AG04450 (cell line): Measurements from ENCODE around the gene ESR1. TPM values are rescaled to one million over a fixed set of nuclear protein-coding genes. Genes with fewer than 3 reads are reported as not detected.

Source experiments
- CTCF ChIA-PET: fragments of 300-600, 350-600 bp; formaldehyde crosslinking; extraction: SDS; loops from one replicate; lab custom pipeline; 2022; ENCODE audit warnings: antibody characterized with exemption, inconsistent platforms; lab: Charles Lee
- POLR2A ChIA-PET: fragments of 350-600 bp; formaldehyde crosslinking; extraction: SDS; loops from one replicate; lab custom pipeline; 2021; ENCODE audit warnings: antibody characterized with exemption, inconsistent platforms; lab: Yijun Ruan, JAX
- DNase-seq: peaks from one replicate; pipeline ENCODE4 v3.0.0-alpha.2; 2011; ENCODE audit warnings: low read depth, low spot score
- H3K27ac ChIP-seq: one replicate; pipeline ENCODE4 v1.5.1; 2012; ENCODE audit warnings: low read depth, low read length, control low read depth
- H3K27me3 ChIP-seq: one replicate; pipeline ENCODE4 v1.6.0; 2012; ENCODE audit warnings: low read length; ENCODE audit not compliant: control insufficient read depth, insufficient read depth
- H3K4me3 ChIP-seq: 2 replicates; pipeline ENCODE4 v1.5.1; 2011; ENCODE audit warnings: mild to moderate bottlenecking, low read depth, low read length, control low read depth
- H3K9me3 ChIP-seq: 2 replicates; pipeline ENCODE4 v1.5.1; 2012; ENCODE audit warnings: low read length; ENCODE audit not compliant: control insufficient read depth, insufficient read depth
- CTCF ChIP-seq: IDR thresholded peaks from 2 replicates; pipeline ENCODE4 v1.5.1; 2011; ENCODE audit warnings: low read depth, low read length, control low read depth, inconsistent platforms
- polyA plus RNA-seq: library from polyadenylated mRNA; depleted of rRNA; stranded (reverse); fragments of >200 nt; gene quantifications from 2 replicates; pipeline ENCODE4 v1.2.3, GENCODE V29; 2011

ESR1 gene
- polyA plus RNA-seq, 1 experiment = 0.02 TPM

- Histone ChIP-seq H3K27ac (no peak overlapping the region), H3K27me3 (peaks cover 26% of the 10 kb centered on the region), H3K4me3 (no peak overlapping the region), H3K9me3 (no peaks in the 10 kb centered on the region; the same call in 1 of the 2 replicates)
- no peak for TF ChIP-seq CTCF
- ChIA-PET CTCF (no interaction called here), POLR2A (no interaction called here)
- no peak for DNase-seq
These were observed 2.7 kb upstream of the ESR1 start for GRCh38 chr6:151804585-151805285.

- CTCF ChIA-PET = interaction anchor here (1.5 kb wide), 1 partner anchor 40 kb away, joined by 5 read pairs; no protein-coding TSS in a partner anchor
- no peak for DNase-seq
- POLR2A ChIA-PET = no interaction called here
- Histone ChIP-seq H3K27me3 (peaks cover 31% of the 10 kb centered on the region), H3K4me3 (no peak overlapping the region), H3K27ac (no peak overlapping the region), H3K9me3 (no peaks in the 10 kb centered on the region; the same call in 1 of the 2 replicates)
- no peak for TF ChIP-seq CTCF
These were observed 2.1 kb upstream of the ESR1 start for GRCh38 chr6:151805286-151805840.

- Histone ChIP-seq H3K27ac (no peak overlapping the region), H3K27me3 (peaks cover 31% of the 10 kb centered on the region), H3K9me3 (no peaks in the 10 kb centered on the region; the same call in 1 of the 2 replicates), H3K4me3 (no peak overlapping the region)
- ChIA-PET CTCF (interaction anchor here (1.5 kb wide), 1 partner anchor 42 kb away, joined by 5 read pairs; no protein-coding TSS in a partner anchor), POLR2A (no interaction called here)
- no peak for DNase-seq
- no peak for TF ChIP-seq CTCF
These were observed 547 bp upstream of the ESR1 start for GRCh38 chr6:151806757-151807512.

- H3K9me3 ChIP-seq = no peaks in the 10 kb centered on the region; the same call in 1 of the 2 replicates
- H3K4me3 ChIP-seq = no peak overlapping the region
- no peak for DNase-seq
- POLR2A ChIA-PET = no interaction called here
- no peak overlapping the region for H3K27ac ChIP-seq
- TF ChIP-seq CTCF = no peak
- H3K27me3 ChIP-seq = peaks cover 31% of the 10 kb centered on the region
- CTCF ChIA-PET = interaction anchor here (1.1 kb wide), 1 partner anchor 43 kb away, joined by 4 read pairs; no protein-coding TSS in a partner anchor
These were observed 1.1 kb downstream of the ESR1 start for GRCh38 chr6:151808371-151809241.
